Measurements from ENCODE around the gene SRGAP2.
A peak's percentile ranks its signal among the peaks of the same experiment; 100 is the strongest.
"Not testable (repeated sequence)": the region's sequence is repeated elsewhere in the genome, so short reads cannot be mapped to it uniquely, and the experiment has no call there.

SRGAP2 gene

GRCh38 chr1:206235190-206235589 lies 31.8 kb downstream of the SRGAP2 start:
- intact Hi-C loops (cut with DNase I); DNase-seq: not testable (repeated sequence)

GRCh38 chr1:206240288-206240687 lies 36.9 kb downstream of the SRGAP2 start:
- intact Hi-C loops (cut with DNase I); DNase-seq: not testable (repeated sequence)

GRCh38 chr1:206243335-206243734 lies 40.0 kb downstream of the SRGAP2 start:
- intact Hi-C loops (cut with DNase I): not testable (repeated sequence)
- peak in 6 of 42 donors; percentile 4 to 41 (median 14) for DNase-seq

- intact Hi-C loops (cut with DNase I); DNase-seq: not testable (repeated sequence)
These were observed 42.1 kb downstream of the SRGAP2 start for GRCh38 chr1:206245479-206245878.

- intact Hi-C loops (cut with DNase I); DNase-seq: not testable (repeated sequence)
These were observed 43.0 kb downstream of the SRGAP2 start for GRCh38 chr1:206246129-206246886.

- intact Hi-C loops (cut with DNase I); DNase-seq: not testable (repeated sequence)
These were observed 47.8 kb downstream of the SRGAP2 start for GRCh38 chr1:206250953-206251681.

GRCh38 chr1:206252680-206253335 lies 49.5 kb downstream of the SRGAP2 start:
- DNase-seq: peak in 1 of 42 donors; percentile 0

More at GRCh38 chr1:206252680-206253335, 49.5 kb downstream of the SRGAP2 start:
- intact Hi-C loops (cut with DNase I): not testable (repeated sequence)
